Cardiac muscle cell (in vitro differentiated cells and primary cell): ENCODE results near the gene SCN7A. TPM values are rescaled to one million over a fixed set of nuclear protein-coding genes. Genes with fewer than 3 reads are reported as not detected.

Source experiments
- DNase-seq, 2 donors: peaks; one replicate each; pipeline versions ENCODE4 v3.0.0 to v3.0.0-alpha.2; 2010 to 2017; ENCODE audit warnings: low read depth in 1 of 2, low spot score in 1 of 2
- H3K27ac ChIP-seq: fragments of 200-600 bp; sonication (generic); 2 replicates; pipeline ENCODE4 v1.5.1; 2016
- H3K27me3 ChIP-seq: fragments of 200-600 bp; sonication (generic); 2 replicates; pipeline ENCODE4 v1.6.0; 2016; ENCODE audit warnings: control low read depth
- H3K36me3 ChIP-seq: fragments of 200-600 bp; sonication (generic); 2 replicates; pipeline ENCODE4 v1.5.1; 2016; ENCODE audit warnings: control low read depth
- H3K4me1 ChIP-seq: fragments of 200-600 bp; sonication (generic); 2 replicates; pipeline ENCODE4 v1.8.1; 2017; ENCODE audit warnings: low read depth, mild to moderate bottlenecking, mixed run types
- H3K4me3 ChIP-seq: fragments of 200-600 bp; sonication (generic); 2 replicates; pipeline ENCODE4 v1.5.1; 2016; ENCODE audit warnings: mild to moderate bottlenecking
- H3K9me3 ChIP-seq: fragments of 200-600 bp; sonication (generic); 2 replicates; pipeline ENCODE4 v1.5.1; 2017; ENCODE audit warnings: low read depth, mild to moderate bottlenecking, control low read depth
- CTCF ChIP-seq: IDR thresholded peaks from 2 replicates; pipeline ENCODE4 v1.5.1; 2012; ENCODE audit warnings: low read depth, mild to moderate bottlenecking, low read length
- polyA plus RNA-seq: library from polyadenylated mRNA; unstranded; fragments of >200 nt; fragmentation: Nextera tagmentation; extraction: Ambion mirVana; gene quantifications from 2 replicates; pipeline ENCODE4 v1.2.1, GENCODE V29; 2016
- total RNA-seq: library from RNA; depleted of rRNA; stranded (reverse); fragments of >200 nt; gene quantifications from 2 replicates; pipeline ENCODE4 v1.2.3, GENCODE V29; 2016

Gene SCN7A
- total and polyA plus RNA-seq, 2 experiments from 2014 or later = 0.42 to 0.89 TPM

DNA sequence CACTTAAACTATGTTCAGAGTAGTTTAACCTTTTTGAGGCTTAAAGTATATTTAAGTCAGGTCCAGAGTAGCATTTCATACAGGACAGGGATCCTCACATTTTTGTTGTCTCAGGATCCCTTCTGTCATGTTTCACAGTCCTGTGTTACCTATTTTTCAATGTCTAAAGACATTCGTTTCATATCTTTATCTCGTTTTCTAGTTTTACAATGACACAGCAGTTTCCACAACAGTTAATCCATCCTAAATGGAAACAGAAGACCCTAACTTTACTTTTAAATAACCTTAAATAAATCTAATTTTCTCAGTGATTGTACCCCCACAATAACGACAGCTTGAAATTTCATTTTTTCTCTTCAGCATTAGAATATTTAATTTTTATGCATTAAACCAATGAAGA lies 101.0 kb downstream of the SCN7A start:
- no peak for TF ChIP-seq CTCF
- no peak overlapping the region for H3K27ac ChIP-seq
- no peak for DNase-seq

GRCh38 chr2:166388481-166389070 lies 105.5 kb downstream of the SCN7A start:
- Histone ChIP-seq H3K4me3 (no peak overlapping the region), H3K9me3 (no peaks in the 10 kb centered on the region), H3K27ac (no peak overlapping the region), H3K4me1 (no peaks in the 10 kb centered on the region), H3K27me3 (no peaks in the 10 kb centered on the region), H3K36me3 (no peaks in the 10 kb centered on the region)
- TF ChIP-seq CTCF = no peak
- DNase-seq = peak in 1 of 2 donors; percentile 48

More for the DNA sequence above, 101.0 kb downstream of the SCN7A start:
- no peak overlapping the region for H3K4me3 ChIP-seq
- H3K4me1 ChIP-seq = no peaks in the 10 kb centered on the region
- no peaks in the 10 kb centered on the region for H3K36me3 ChIP-seq
- no peaks in the 10 kb centered on the region for H3K9me3 ChIP-seq
- no peaks in the 10 kb centered on the region for H3K27me3 ChIP-seq

- TF ChIP-seq CTCF = no peak
- no peak for DNase-seq
- no peaks in the 10 kb centered on the region for H3K27me3 ChIP-seq
- no peaks in the 10 kb centered on the region for H3K9me3 ChIP-seq
- H3K4me1 ChIP-seq = no peaks in the 10 kb centered on the region
- no peaks in the 10 kb centered on the region for H3K36me3 ChIP-seq
- no peak overlapping the region for H3K27ac ChIP-seq
- no peak overlapping the region for H3K4me3 ChIP-seq
Observed at GRCh38 chr2:166385313-166385712, 108.7 kb downstream of the SCN7A start.

GRCh38 chr2:166384774-166385173 lies 109.3 kb downstream of the SCN7A start:
- Histone ChIP-seq H3K4me3 (no peak overlapping the region), H3K27ac (no peak overlapping the region), H3K27me3 (peaks cover 3% of the 10 kb centered on the region), H3K4me1 (no peaks in the 10 kb centered on the region), H3K36me3 (no peaks in the 10 kb centered on the region), H3K9me3 (no peaks in the 10 kb centered on the region)
- peak; percentile 36 for TF ChIP-seq CTCF
- peak; percentile 13 to 53 for DNase-seq

DNA sequence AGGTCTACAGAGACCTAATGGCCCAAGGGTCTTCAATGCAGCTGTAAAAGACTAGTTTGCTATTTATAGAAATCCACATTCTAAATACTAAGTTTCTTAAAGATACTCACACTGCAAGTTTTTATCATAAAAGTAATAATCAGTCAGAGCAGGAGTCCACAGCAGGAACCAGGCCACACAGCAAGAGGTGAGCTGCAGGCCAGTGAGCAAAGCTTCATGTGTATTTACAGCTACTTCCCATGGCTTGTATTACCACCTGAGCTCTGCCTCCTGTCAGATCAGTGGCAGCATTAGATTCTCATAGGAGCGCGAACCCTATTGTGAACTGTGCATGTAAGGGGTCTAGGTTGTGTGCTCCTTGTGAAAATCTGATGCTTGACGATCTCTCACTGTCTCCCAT lies 111.6 kb downstream of the SCN7A start:
- no peaks in the 10 kb centered on the region for H3K4me1 ChIP-seq
- no peak for TF ChIP-seq CTCF
- H3K36me3 ChIP-seq = no peaks in the 10 kb centered on the region
- H3K9me3 ChIP-seq = no peaks in the 10 kb centered on the region
- peaks cover 23% of the 10 kb centered on the region for H3K27me3 ChIP-seq
- H3K27ac ChIP-seq = no peak overlapping the region
- DNase-seq = no peak
- no peak overlapping the region for H3K4me3 ChIP-seq

DNA sequence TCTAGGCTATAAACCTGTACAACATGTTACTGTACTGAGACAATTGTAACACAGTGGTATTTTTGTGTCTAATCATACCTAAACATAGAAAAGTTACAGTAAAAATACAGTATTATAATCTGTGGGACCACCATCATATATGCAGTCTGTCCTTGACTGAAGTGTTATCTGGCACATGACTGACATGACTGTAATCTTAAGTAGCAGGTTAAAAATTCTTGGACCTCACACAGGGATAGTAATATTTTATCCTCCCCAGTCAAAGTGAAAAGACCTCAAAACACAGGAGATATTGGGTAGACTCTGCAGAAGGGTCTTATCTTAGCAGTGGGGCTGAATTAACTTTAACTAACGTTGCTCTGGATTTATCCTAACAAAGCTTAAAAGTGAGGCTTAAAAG lies 113.4 kb downstream of the SCN7A start:
- H3K9me3 ChIP-seq = no peaks in the 10 kb centered on the region
- no peaks in the 10 kb centered on the region for H3K4me1 ChIP-seq
- H3K36me3 ChIP-seq = no peaks in the 10 kb centered on the region
- TF ChIP-seq CTCF = no peak
- no peak for DNase-seq
- H3K27me3 ChIP-seq = peaks cover 35% of the 10 kb centered on the region
- no peak overlapping the region for H3K4me3 ChIP-seq
- no peak overlapping the region for H3K27ac ChIP-seq
